Astrocyte (in vitro differentiated cells and primary cell): ENCODE measurements around the gene CELF5.

Experiments used
- EZH2 ChIP-seq: IDR thresholded peaks from 2 replicates; pipeline ENCODE4 v1.6.1; 2012; ENCODE audit warnings: mild to moderate bottlenecking, low read length, inconsistent platforms; ENCODE audit not compliant: insufficient read depth
- TF ChIP-seq, protein P1 (sequence below): IDR thresholded peaks from 2 replicates; pipeline ENCODE4 v1.5.1; 2011; ENCODE audit warnings: low read depth, mild to moderate bottlenecking, inconsistent platforms, low read length, moderate library complexity; ENCODE audit not compliant: insufficient read depth

DNA sequence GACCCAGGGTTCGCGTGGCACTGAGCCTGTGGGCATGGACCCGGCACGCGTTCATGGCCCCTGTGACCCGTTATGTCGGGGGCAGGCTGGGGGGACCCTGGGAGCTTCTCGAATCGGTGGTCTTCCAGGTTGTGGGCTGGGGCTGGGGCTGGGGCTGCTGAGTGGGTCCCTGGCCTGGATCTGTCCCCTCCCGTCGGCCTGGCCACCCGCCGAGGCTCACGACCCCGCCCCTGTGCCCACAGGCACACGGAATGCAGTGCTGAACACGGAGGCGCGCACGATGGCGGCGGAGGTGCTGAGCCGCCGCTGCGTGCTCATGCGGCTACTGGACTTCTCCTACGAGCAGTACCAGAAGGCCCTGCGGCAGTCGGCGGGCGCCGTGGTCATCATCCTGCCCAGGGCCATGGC, 32.2 kb upstream of the CELF5 start:
- TF ChIP-seq, protein P1, sequence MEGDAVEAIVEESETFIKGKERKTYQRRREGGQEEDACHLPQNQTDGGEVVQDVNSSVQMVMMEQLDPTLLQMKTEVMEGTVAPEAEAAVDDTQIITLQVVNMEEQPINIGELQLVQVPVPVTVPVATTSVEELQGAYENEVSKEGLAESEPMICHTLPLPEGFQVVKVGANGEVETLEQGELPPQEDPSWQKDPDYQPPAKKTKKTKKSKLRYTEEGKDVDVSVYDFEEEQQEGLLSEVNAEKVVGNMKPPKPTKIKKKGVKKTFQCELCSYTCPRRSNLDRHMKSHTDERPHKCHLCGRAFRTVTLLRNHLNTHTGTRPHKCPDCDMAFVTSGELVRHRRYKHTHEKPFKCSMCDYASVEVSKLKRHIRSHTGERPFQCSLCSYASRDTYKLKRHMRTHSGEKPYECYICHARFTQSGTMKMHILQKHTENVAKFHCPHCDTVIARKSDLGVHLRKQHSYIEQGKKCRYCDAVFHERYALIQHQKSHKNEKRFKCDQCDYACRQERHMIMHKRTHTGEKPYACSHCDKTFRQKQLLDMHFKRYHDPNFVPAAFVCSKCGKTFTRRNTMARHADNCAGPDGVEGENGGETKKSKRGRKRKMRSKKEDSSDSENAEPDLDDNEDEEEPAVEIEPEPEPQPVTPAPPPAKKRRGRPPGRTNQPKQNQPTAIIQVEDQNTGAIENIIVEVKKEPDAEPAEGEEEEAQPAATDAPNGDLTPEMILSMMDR: no peak
- TF ChIP-seq EZH2: no peak
